ENCODE data around the gene ZNF664. TPM values are rescaled to one million over a fixed set of nuclear protein-coding genes. Genes with fewer than 3 reads are reported as not detected.
"Not testable (repeated sequence)": the region's sequence is repeated elsewhere in the genome, so short reads cannot be mapped to it uniquely, and the experiment has no call there.

ZNF664 gene
- total RNA-seq, 1 experiment from 2014 or later = 124 TPM

DNA sequence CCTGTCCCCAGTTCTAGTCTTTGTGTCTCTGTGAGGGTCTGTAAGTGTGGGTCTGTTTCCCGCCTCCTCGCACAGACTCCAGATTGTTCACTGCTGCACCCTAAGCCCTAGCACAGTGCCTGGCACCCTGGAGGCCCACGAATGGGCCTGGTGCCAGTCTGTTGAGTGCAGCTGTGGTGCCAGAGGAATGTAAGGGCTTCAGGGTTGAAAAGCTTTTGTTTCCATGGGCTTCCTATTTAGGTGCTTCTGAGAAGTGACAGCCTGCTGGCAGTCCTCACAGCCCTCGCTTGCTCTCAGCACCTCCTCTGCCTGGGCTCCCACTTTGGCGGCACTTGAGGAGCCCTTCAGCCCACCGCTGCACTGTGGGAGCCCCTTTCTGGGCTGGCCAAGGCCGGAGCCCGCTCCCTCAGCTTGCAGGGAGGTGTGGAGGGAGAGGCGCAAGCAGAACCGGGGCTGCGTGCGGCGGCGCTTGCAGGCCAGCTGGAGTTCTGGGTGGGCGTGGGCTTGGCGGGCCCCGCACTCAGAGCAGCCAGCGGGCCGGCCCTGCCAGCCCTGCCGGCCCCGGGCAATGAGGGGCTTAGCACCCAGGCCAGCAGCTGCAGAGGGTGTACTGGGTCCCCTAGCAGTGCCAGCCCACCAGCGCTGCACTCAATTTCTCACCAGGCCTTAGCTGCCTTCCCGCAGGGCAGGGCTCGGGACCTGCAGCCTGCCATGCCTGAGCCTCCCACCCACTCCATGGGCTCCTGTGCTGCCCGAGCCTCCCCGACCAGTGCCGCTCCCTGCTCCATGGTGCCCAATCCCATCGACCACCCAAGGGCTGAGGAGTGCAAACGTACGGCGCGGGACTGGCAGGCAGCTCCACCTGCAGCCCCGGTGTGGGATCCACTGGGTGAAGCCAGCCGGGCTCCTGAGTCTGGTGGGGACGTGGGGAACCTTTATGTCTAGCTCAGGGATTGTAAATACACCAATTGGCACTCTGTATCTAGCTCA, 26.2 kb upstream of the ZNF664 start:
- H3K4me3 ChIP-seq (replicated peaks in 1 of 2; ENCODE audit: low read depth in 1 of 2, low read length in 2 of 2); H3K36me3 ChIP-seq (ENCODE audit: control insufficient read depth in 1 of 2, insufficient read depth in 2 of 2, low read length in 2 of 2); ATAC-seq; DNase-seq (ENCODE audit: low read depth, low spot score); H3K4me2 ChIP-seq (ENCODE audit: low read length); H3K9ac ChIP-seq (ENCODE audit: low read length); H2AFZ ChIP-seq (ENCODE audit: low read depth, low read length, poor library complexity, severe bottlenecking); H3K27ac ChIP-seq (ENCODE audit: low read depth, low read length); H3K9me2 ChIP-seq (ENCODE audit: insufficient read depth); BruUV-seq (replicated peaks); CTCF ChIA-PET; RAD21 ChIA-PET (ENCODE audit: low non-redundant PET in 1 of 2, low total read pairs in 2 of 2, uncharacterized antibody in 2 of 2, unreplicated experiment in 2 of 2); POLR2A ChIA-PET; H3K4me1 ChIP-seq (ENCODE audit: control insufficient read depth in 1 of 2, insufficient read depth in 2 of 2, low read length in 2 of 2); intact Hi-C loops (cut with micrococcal nuclease); H3K79me2 ChIP-seq (ENCODE audit: insufficient read depth, low read length); H4K20me1 ChIP-seq (ENCODE audit: insufficient read depth); H3K9me3 ChIP-seq (ENCODE audit: control insufficient read depth in 1 of 2, insufficient read depth in 1 of 2, low read depth in 1 of 2, low read length in 2 of 2); H3K27me3 ChIP-seq (ENCODE audit: insufficient read depth, low read length): not testable (repeated sequence)

DNA sequence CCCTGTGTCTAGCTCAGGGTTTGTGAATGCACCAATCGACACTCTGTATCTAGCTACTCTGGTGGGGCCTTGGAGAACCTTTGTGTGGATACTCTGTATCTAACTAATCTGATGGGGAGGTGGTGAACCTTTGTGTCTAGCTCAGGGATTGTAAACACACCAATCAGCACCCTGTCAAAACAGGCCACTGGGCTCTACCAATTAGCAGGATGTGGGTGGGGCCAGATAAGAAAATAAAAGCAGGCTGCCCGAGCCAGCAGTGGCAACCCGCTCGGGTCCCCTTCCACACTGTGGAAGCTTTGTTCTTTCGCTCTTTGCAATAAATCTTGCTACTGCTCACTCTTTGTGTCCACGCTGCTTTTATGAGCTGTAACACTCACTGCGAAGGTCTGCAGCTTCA, 25.5 kb upstream of the ZNF664 start:
- H3K9me2 ChIP-seq (ENCODE audit: insufficient read depth); H3K27me3 ChIP-seq (ENCODE audit: insufficient read depth, low read length); CTCF ChIA-PET; H3K4me3 ChIP-seq (replicated peaks in 1 of 2; ENCODE audit: low read depth in 1 of 2, low read length in 2 of 2); RAD21 ChIA-PET (ENCODE audit: low non-redundant PET in 1 of 2, low total read pairs in 2 of 2, uncharacterized antibody in 2 of 2, unreplicated experiment in 2 of 2); H3K4me2 ChIP-seq (ENCODE audit: low read length); H3K79me2 ChIP-seq (ENCODE audit: insufficient read depth, low read length); H3K9ac ChIP-seq (ENCODE audit: low read length); DNase-seq (ENCODE audit: low read depth, low spot score); intact Hi-C loops (cut with micrococcal nuclease); POLR2A ChIA-PET; ATAC-seq; H4K20me1 ChIP-seq (ENCODE audit: insufficient read depth); H3K36me3 ChIP-seq (ENCODE audit: control insufficient read depth in 1 of 2, insufficient read depth in 2 of 2, low read length in 2 of 2); H3K4me1 ChIP-seq (ENCODE audit: control insufficient read depth in 1 of 2, insufficient read depth in 2 of 2, low read length in 2 of 2); H3K9me3 ChIP-seq (ENCODE audit: control insufficient read depth in 1 of 2, insufficient read depth in 1 of 2, low read depth in 1 of 2, low read length in 2 of 2); H3K27ac ChIP-seq (ENCODE audit: low read depth, low read length); BruUV-seq (replicated peaks); H2AFZ ChIP-seq (ENCODE audit: low read depth, low read length, poor library complexity, severe bottlenecking): not testable (repeated sequence)

- Histone ChIP-seq H3K4me3 (replicated peaks in 1 of 2; ENCODE audit: low read depth in 1 of 2, low read length in 2 of 2) (no peak overlapping the region), H3K27me3 (ENCODE audit: insufficient read depth, low read length) (no peaks in the 10 kb centered on the region), H3K9me3 (ENCODE audit: control insufficient read depth in 1 of 2, insufficient read depth in 1 of 2, low read depth in 1 of 2, low read length in 2 of 2) (no peaks in the 10 kb centered on the region), H3K9ac (ENCODE audit: low read length) (no peak overlapping the region), H3K36me3 (ENCODE audit: control insufficient read depth in 1 of 2, insufficient read depth in 2 of 2, low read length in 2 of 2) (no peaks in the 10 kb centered on the region), H3K79me2 (ENCODE audit: insufficient read depth, low read length) (no peaks in the 10 kb centered on the region), H3K4me2 (ENCODE audit: low read length) (no peak overlapping the region), H2AFZ (ENCODE audit: low read depth, low read length, poor library complexity, severe bottlenecking) (no peak overlapping the region), H3K4me1 (ENCODE audit: control insufficient read depth in 1 of 2, insufficient read depth in 2 of 2, low read length in 2 of 2) (no peaks in the 10 kb centered on the region), H3K9me2 (ENCODE audit: insufficient read depth) (no peaks in the 10 kb centered on the region), H3K27ac (ENCODE audit: low read depth, low read length) (no peak overlapping the region), H4K20me1 (ENCODE audit: insufficient read depth) (no peaks in the 10 kb centered on the region)
- DNase-seq (ENCODE audit: low read depth, low spot score) = no peak
- intact Hi-C loops (cut with micrococcal nuclease) = no loop called here
- BruUV-seq (replicated peaks) = no TSS peak
- POLR2A ChIA-PET = no interaction called here
- ATAC-seq = no peak
- CTCF ChIA-PET = no interaction called here
- RAD21 ChIA-PET (ENCODE audit: low non-redundant PET in 1 of 2, low total read pairs in 2 of 2, uncharacterized antibody in 2 of 2, unreplicated experiment in 2 of 2) = no interaction called here
- TF ChIP-seq ZNF274 (IDR thresholded peaks at IDR 0.05; ENCODE audit: low read depth, low read length) (no peak), RAD21 (IDR thresholded peaks at IDR 0.05; ENCODE audit: low read depth) (no peak), SP1 (IDR thresholded peaks at IDR 0.05; ENCODE audit: low read depth) (no peak), EZH2 (IDR thresholded peaks at IDR 0.05) (no peak), JUND (IDR thresholded peaks at IDR 0.05) (no peak), CBX3 (IDR thresholded peaks at IDR 0.05; ENCODE audit: low read depth) (no peak)
- TF ChIP-seq, protein P1, sequence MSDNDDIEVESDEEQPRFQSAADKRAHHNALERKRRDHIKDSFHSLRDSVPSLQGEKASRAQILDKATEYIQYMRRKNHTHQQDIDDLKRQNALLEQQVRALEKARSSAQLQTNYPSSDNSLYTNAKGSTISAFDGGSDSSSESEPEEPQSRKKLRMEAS (IDR thresholded peaks at IDR 0.05) = no peak
- TF ChIP-seq, protein P2, sequence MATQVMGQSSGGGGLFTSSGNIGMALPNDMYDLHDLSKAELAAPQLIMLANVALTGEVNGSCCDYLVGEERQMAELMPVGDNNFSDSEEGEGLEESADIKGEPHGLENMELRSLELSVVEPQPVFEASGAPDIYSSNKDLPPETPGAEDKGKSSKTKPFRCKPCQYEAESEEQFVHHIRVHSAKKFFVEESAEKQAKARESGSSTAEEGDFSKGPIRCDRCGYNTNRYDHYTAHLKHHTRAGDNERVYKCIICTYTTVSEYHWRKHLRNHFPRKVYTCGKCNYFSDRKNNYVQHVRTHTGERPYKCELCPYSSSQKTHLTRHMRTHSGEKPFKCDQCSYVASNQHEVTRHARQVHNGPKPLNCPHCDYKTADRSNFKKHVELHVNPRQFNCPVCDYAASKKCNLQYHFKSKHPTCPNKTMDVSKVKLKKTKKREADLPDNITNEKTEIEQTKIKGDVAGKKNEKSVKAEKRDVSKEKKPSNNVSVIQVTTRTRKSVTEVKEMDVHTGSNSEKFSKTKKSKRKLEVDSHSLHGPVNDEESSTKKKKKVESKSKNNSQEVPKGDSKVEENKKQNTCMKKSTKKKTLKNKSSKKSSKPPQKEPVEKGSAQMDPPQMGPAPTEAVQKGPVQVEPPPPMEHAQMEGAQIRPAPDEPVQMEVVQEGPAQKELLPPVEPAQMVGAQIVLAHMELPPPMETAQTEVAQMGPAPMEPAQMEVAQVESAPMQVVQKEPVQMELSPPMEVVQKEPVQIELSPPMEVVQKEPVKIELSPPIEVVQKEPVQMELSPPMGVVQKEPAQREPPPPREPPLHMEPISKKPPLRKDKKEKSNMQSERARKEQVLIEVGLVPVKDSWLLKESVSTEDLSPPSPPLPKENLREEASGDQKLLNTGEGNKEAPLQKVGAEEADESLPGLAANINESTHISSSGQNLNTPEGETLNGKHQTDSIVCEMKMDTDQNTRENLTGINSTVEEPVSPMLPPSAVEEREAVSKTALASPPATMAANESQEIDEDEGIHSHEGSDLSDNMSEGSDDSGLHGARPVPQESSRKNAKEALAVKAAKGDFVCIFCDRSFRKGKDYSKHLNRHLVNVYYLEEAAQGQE (IDR thresholded peaks at IDR 0.05; ENCODE audit: low read depth) = no peak
Measured at GRCh38 chr12:123948401-123948795, 24.6 kb upstream of the ZNF664 start.

Data from HCT116 (cell line).